Stimulated activated CD8-positive, alpha-beta memory T cell treated with anti-CD3 and anti-CD28 coated beads, Interleukin-7, amount 100 ng/mL, for 24 hours (primary cell): ENCODE measurements around the gene SLC22A23.

ENCODE experiments used
- DNase-seq: peaks from one replicate; pipeline ENCODE4 v3.0.0-alpha.2; 2020; ENCODE audit warnings: low read depth

SLC22A23 gene

DNA sequence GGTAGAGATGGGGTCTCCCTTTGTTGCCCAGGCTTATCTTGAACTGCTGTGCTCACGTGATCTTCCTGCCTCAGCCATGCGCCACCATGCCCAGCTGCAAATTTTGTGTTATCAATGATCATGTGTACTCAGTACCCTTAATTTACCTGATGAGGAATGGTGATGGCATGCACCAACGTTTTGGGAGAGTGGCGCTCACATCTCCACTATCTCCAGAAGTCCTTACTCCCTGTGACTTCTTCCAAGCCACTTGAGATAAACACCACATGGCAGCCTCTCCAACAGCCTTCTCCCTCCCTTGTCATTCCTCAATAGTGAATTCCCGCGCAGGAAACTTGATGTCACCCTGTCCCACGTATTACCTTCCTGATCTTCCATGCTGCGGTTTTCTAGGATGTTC lies 140.0 kb downstream of the SLC22A23 start:
- no peak for DNase-seq

DNA sequence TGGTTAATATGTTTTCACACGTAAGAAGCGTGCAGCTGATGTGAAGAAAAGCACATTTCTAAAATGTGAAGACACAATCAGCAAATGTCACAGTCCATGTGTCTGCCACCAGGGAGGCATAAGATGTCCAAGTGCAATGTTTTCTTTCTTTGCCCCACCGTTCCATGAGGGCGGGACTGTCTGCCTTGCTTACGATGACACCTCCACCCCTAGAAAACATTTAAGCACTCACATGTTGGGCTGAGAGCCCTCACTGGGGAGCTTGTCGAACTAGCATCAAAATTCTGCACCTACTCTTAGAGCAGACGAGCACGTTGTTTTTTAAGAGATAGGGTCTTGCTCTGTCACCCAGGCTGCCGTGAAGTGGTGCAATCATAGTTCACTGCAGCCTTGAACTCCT lies 140.5 kb downstream of the SLC22A23 start:
- DNase-seq = no peak

DNA sequence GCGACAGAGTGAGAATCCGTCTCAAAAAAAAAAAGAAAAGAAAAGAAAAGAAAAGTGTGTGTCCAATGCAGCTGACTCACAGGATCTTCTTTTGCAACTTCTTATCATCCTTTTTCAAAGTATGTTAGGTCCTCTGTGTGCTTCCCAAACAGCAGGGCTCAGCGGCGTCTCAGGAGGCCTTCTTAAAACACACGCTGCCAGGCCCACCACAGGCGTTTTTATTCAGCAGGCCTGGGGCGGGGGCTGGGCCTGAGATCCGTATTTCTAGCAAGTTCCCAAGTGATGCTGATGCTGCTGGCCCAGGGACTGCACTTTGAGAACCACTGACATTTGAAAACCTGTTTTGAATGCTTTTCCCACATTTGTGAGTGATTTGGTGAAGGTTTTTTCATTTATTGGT lies 141.0 kb downstream of the SLC22A23 start:
- DNase-seq = no peak

DNA sequence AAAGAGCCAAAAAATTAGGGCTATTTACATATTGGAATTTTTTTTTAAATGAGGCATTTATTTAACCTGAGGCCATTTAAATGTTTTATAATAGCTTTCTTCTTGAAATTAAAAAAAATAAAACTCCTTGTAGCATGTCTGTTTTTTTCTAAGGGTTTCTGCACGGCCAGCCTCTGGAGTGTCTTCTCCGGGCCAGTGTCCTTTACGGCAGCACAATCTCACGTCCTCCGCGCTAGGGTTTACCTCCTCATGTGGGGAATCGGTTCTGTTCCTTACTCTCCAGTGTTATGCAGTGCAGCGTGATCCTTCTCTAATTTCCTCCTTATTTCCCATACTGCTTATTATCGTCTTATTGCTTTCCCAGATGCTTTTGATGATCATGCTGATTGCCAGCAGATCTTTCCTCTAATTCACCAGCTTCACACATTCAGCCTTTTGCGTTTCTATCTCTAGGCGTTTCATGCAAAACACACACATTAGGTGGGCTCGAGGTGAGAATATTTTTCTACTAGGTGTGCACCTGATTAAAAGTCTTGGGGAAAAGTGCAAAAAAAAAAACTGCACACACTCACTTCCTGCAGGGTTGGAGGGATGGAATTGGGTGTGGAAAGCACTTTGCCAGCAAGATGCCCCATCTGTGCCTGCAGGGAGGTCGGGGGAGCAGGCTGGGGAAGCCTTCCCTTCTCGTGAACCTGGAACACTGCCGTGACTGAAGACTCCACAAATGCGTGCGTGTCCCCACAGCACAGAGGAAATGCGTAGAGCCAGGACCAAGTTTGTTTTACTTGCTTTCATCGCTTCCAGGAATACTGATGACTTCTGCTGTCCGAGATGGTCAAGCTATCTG lies 142.0 kb downstream of the SLC22A23 start:
- no peak for DNase-seq

DNA sequence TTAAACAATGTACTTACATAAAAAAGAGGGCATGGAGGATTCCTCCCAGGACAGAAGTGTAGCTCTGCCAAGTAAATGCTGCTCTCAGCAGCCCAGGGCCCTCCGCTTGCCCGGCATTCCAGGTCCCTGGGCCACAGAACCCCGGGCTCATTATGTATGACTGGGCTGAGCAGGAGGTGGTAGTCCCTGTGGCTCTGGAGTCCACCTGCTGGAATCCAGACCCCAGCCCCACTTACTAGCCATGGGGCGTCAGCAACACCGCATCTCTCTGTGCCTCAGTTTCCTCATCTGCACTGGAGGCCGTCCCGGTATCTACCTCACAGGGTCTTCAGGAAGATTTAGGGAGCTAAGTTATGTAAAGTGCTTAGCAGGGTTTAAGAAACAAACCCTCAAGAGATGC lies 142.7 kb downstream of the SLC22A23 start:
- no peak for DNase-seq

DNA sequence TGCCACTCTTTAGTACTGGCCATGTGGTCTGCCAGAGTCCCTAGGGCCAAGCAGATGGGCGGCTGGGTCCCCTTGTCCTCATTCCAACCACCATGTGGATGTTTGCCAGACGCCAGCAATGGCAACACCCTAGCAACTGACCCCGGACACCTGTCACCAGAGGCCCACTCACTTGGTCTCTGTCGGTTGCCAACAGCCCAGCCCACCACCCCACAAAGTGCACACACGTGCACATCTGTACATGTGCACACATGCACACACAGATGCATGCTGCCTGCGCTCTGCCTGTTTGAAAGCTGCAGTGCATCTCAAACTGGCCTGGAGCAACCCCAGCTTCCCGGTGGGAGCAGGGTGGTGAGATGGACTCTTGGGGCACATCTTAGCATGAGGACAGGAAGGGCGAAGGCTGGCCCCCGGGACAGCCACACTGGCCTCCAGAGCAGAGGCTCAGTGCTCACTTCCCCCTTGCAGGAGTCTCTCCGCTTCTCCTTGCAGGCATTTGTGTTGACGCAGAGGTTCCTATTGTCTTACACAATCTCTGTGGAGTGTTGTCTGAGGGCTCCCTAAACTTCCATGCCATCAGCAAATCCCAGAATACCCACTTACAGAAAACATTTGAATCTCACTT lies 144.1 kb downstream of the SLC22A23 start:
- DNase-seq = no peak

DNA sequence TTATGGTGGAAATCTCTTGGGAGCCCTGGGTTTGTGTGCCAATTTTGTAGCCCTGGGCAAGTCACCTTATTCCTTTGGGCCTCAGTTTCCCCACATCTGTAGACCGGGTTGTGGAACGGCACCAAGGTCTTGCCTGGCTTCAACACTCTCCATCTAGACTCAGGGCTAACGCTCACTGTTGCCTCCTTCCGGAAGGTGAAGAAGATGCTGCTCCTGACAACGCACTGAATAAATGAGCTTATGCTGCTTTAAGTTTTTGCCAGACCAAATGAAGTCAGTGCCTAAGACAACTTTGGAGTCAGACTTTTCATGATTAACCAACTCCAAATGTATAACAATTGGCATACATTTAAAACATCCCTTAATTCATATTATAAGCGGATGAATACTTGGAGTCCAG lies 145.0 kb downstream of the SLC22A23 start:
- DNase-seq = no peak

DNA sequence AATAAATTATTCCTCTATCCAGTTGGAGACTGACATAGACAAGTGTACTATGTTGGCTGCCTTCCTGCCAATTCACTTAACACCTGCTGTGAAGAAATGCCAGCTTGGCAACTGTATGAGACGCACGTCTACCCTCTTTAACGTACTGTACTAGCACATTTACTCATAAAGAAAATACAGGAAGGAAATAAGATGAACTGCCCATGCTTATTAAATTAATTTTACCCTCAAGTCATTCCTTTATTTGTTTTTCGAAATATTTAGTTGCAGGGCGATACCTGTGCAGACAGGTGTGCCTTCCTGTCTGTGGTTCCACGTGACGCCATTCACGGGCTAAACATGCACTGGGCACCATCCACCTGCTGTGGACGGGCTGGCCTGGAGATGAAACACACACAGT lies 146.1 kb downstream of the SLC22A23 start:
- no peak for DNase-seq

DNA sequence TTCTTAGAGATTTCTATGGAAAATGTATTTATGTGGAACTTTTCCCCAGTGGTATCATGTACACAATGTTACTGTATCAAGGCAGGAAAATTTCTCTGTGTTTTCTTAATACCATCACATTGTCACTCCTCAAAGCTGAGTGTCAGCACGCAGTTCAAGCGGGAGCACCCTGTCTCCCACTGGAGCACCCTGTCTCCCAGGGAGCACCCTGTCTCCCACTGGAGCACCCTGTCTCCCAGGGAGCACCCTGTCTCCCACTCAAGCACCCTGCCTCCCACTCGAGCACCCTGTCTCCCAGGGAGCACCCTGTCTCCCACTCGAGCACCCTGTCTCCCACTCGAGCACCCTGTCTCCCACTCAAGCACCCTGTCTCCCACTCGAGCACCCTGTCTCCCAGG lies 146.8 kb downstream of the SLC22A23 start:
- no peak for DNase-seq

DNA sequence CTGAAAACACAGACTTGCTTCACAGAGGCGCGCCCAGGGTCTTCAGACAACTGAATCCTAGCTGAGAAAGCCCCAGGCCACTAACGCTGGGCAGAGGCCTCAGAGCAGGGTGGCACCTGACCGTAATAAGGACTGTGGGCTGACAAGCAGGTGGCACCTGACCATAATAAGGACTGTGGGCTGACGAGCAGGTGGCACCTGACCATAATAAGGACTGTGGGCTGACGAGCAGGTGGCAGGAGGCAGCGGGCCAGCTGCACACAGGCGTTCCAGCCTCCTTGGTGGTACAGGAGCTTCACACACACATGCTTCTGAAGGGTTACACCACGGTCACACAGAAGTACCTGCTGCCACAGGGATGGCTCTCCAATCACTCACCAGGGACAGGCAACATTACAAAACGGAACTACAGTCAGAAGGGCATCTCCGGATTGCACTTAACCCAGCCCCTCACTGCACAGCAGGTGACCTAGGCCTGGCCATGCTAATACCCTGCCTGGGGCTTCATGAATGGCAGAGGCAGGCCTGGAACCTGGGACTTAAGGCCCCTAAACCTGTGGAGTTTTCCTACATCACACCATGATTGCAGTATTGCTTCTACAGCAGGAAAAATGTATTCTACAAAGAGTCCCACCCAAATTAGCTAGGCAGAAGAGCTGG lies 147.3 kb downstream of the SLC22A23 start:
- no peak for DNase-seq

DNA sequence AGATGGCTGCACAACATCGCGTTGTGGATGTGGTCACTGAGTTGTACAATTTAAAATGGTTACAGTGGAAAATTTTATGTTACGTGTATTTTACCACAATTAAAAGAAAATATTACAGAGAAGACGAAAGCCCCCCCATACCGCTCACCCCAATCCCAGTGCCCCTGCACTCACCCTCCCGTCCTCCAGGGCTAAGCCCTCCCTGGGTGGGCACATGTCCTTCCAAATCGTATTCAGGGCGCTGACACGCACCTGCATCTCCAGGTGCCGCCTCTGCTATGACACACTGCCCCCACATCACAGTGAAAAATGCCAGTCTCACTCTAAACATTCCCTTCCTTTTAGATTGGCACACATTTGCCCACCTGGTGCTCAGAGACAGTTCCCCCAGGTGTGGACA lies 148.7 kb downstream of the SLC22A23 start:
- DNase-seq = no peak

DNA sequence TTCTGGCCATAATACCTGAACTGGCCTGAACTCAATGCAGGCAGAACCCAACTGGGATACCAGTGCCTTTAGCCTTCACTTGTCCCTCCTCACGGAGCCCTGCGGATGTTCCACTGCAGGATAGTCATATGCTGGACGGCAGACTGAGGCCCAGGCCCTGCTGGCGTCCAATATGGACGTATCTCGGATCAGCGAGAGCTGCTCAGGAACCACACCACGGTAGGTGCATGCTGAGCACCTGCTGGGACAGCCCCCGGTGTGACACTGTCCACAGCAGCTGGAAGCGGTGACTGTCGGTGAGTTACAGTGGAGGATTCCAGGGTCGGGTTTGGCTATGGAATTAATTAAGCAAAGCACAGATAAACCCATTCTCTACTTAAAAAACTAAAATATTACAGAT lies 149.4 kb downstream of the SLC22A23 start:
- DNase-seq = no peak

DNA sequence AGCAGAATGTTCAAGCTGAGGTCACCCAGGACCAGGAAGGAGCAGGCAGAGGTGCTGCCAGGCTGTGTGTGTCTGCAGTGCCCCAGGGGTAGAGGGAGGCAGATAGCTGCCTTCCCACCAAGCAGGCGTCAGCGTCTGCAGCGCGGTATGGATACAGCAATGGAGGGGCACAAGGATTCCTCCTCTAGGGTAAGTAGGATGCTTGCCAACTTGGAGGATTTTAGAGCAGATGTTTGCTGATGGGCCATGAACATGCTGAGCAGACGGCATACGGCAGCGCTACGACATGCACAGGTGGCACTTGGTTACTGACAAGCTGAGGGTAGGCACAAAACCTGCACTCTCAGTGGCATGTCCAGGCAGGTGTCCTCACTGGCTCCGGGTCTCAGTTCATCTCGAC lies 150.0 kb downstream of the SLC22A23 start:
- DNase-seq = no peak

DNA sequence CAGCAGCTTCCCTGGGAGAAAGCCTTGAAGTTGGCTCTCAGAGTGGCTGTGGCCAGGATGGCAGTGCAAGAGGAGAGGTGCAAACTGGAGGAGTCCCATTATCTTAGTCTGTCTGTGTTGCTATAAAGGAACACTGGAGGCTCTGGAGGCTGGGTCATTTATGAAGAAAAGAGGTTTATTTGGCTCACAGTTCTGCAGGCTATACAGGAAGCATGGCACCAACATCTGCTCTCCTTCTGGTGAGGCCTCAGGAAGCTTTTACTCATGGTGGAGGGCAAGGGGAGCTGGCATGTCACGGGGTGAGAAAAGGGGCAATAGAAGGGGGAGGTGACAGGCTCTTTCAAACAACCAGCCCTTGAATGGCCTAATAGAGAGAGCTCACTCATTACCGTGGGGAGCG lies 151.0 kb downstream of the SLC22A23 start:
- no peak for DNase-seq

DNA sequence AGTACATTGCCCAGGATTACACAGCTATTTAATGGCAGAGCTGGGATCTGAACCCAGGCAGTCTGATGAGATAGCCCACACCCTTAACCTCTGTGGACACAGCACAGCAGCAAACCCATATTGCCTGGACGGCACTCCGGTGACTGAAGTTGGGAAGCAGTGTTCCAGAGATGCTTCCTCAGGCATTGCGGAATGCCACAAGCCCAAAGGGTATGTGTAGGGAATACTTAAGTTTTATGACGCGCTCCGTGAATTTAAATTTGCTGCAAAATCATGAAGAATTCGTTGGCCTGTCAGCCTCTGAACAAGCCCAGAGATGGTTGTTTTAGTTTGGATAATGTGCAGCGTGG lies 151.7 kb downstream of the SLC22A23 start:
- no peak for DNase-seq

DNA sequence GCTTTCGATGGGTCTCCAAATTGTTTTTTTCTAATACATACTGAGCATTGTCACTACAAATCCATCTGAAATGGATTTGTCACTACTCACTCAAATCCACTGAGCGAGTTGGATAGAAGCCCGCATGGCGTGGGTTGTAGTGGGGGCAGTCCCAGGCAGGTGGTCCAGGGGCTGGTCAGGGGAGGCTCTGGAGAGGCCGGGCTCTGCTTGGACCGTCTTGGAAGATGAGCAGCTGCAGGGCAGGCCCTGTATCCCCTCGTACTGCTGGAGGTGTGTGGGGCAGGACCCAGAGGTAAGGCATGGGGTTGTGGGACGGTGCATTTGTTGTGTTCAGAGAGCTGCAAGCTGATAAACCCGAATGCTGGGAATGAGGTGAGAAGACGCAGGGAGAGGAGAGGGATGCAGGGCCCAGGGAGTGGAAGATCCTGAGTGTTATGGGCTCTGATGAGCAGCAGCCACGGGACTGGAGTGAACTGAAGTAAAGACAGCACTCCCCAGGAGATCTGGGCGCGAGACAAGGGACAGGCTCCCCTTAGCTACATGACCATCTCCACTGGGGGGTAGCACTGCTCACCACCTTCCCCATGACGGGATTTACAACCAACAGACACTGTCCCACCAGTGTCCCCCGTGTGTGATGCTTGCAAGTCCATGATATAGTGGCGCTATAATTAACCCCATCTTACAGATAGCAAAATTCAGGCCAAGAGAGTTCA lies 152.2 kb downstream of the SLC22A23 start:
- no peak for DNase-seq

DNA sequence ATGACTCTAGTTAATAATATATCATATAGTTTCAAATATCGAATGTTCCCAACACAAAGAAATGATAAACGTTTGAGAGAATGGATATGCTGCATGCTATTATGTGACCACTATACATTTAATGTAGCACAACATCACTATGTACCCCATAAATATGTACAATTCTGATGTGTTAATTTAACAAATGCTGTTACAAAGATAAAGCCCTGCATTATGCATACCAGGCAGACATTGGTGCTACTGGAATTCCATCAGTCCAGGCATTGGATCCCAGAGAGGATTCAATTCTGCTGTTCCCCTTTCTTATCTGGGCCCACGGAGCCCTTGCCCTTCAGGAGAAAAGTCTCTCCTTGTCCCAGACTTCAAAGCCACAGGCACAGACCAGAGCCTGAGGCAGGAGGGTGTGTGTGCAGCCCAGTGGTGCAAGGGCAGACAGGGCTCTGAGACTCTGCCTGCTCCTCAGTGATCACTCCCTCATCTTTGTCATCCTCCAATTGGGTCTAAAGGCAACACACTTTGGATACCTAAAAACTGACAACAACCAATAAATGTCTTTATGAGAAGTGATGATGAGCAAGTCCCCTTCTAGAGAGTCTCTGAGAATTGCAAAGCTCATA lies 152.9 kb downstream of the SLC22A23 start:
- DNase-seq = no peak

DNA sequence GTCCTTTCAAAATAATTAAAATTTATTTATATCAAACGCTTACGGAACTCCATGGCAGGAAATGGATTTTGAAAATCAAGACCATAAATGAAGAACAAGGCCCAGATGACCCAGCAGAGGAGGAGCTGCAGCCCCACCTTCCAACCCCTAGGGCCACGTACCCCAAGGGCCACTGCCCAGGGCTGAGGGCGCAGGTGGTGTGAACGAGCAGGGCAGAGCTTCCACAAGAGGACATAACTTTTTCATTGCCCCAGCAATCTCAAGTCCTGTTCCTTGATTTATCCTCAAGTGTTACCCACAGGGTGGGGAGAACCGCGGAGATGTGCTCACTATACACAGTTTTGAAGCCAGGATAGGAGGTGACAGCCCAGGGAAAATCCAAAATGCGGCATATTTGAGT lies 155.3 kb downstream of the SLC22A23 start:
- DNase-seq = no peak

DNA sequence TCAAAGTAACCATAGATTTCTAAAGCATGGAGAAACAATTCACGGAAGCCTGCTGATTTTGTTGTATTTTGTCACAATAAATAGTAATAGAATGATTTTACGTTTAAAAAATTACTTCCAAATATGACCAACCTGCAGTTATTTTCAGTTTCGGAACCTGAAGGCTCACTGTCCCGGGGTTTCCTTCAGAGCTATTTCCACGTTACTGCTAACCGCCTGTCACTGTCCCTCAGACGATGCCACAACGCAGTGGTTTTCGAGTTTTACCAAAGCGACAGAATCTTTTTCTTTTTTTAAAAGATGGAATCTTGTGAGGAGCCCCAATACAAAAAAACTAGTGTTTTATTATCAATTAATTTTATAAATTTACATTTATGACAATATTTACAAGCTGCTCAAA lies 157.6 kb downstream of the SLC22A23 start:
- no peak for DNase-seq

DNA sequence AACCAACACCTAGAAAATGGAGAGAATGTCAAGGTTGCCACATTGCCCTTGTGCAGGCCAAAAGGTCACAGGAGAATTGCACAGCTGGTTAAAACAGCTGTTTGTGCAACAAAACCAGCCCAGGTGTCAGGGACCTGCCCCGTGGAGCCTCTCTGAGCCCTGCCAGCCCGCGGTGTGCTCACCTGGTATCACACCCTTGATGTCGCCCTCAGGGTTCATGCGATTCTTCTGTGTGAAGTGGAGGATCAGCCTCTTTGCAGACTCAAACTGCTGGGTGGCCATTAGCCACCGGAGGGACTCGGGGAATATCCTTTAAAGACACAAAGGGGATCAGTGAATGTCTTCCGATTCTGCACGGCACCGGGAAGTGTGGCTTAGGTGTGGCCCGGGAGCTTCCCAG lies 158.9 kb downstream of the SLC22A23 start:
- no peak for DNase-seq

DNA sequence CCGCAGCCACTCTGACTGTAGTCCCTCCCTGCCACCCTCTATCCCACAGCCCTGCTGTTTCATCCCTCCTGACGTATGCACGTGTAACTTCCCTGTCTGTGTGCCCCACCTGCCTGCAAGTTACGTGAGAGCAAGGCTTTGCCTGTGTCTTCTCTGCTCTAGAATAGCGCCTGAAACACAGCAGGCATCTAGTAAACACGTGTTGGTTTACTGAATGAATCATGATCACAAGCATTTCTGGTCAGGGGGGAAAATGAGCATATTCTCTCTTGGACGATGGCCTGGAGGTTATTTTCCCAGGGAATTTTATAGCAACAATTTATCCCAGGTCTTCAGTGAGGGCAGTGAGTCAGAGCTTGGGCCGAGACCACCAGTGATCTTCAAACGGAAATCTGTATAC lies 159.8 kb downstream of the SLC22A23 start:
- DNase-seq = no peak

DNA sequence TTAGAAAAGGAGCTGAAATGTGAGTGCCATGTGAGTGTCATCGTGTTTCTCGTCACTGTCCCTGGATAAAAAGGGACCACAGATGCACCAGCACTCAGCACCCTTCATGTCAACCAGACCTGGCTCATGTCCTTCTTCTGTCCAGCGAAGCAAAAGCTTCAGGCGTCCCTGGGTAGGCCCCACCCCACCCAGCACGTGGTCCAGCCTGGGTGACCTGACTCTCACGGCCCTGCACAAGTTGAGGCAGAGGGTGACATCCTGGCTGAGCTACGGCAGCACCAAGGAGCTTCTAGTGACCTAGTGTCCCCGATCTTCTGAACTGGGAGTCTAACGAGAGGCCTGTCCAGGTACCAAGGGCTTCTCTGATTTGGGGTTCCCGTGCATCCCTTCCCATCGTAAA lies 160.3 kb downstream of the SLC22A23 start:
- no peak for DNase-seq
